Nephron progenitor cell (in vitro differentiated cells): Measurements from ENCODE around the gene MBOAT2.

Experiments
- DNase-seq: peaks from one replicate; pipeline ENCODE4 v3.0.0; 2021
- H3K27ac Mint-ChIP-seq: 2 replicates; pipeline ENCODE4 v1.8.0; 2021; ENCODE audit warnings: mild to moderate bottlenecking, moderate library complexity, mixed read lengths
- H3K27me3 Mint-ChIP-seq: 2 replicates; pipeline ENCODE4 v1.8.0; 2021; ENCODE audit warnings: mild to moderate bottlenecking, low read depth, mixed read lengths; ENCODE audit not compliant: poor library complexity
- H3K36me3 Mint-ChIP-seq: 2 replicates; pipeline ENCODE4 v1.8.0; 2021; ENCODE audit warnings: low read depth, mixed read lengths
- H3K4me1 Mint-ChIP-seq: 2 replicates; pipeline ENCODE4 v1.8.0; 2021; ENCODE audit warnings: mixed read lengths
- H3K4me3 Mint-ChIP-seq: 2 replicates; pipeline ENCODE4 v1.8.0; 2021; ENCODE audit warnings: mild to moderate bottlenecking, moderate library complexity, mixed read lengths
- H3K9me3 Mint-ChIP-seq: 2 replicates; pipeline ENCODE4 v1.8.0; 2021; ENCODE audit warnings: mild to moderate bottlenecking, moderate library complexity, mixed read lengths
- CTCF ChIP-seq: fragments of 200-600 bp; sonication (generic); IDR thresholded peaks from 2 replicates; pipeline ENCODE4 v1.5.0; 2021; ENCODE audit warnings: antibody characterized with exemption

The MBOAT2 gene

GRCh38 chr2:8954990-8955389 is 48.5 kb downstream of the MBOAT2 start:
- TF ChIP-seq CTCF, result no peak
- no peaks in the 10 kb centered on the region for H3K4me1 Mint-ChIP-seq
- peaks cover 57% of the 10 kb centered on the region for H3K9me3 Mint-ChIP-seq
- peaks cover 75% of the 10 kb centered on the region for H3K36me3 Mint-ChIP-seq
- DNase-seq, result no peak
- peaks cover 8% of the 10 kb centered on the region for H3K27me3 Mint-ChIP-seq
- no peak overlapping the region for H3K27ac Mint-ChIP-seq
- no peak overlapping the region for H3K4me3 Mint-ChIP-seq

- no peaks in the 10 kb centered on the region for H3K4me1 Mint-ChIP-seq
- H3K27ac Mint-ChIP-seq, result no peak overlapping the region
- H3K4me3 Mint-ChIP-seq, result no peak overlapping the region
- TF ChIP-seq CTCF, result no peak
- H3K9me3 Mint-ChIP-seq, result peaks cover 72% of the 10 kb centered on the region
- no peak for DNase-seq
- H3K27me3 Mint-ChIP-seq, result peaks cover 11% of the 10 kb centered on the region
- peaks cover 88% of the 10 kb centered on the region for H3K36me3 Mint-ChIP-seq
Measured at GRCh38 chr2:8953525-8953924, 50.0 kb downstream of the MBOAT2 start.

GRCh38 chr2:8939486-8940114 is 63.9 kb downstream of the MBOAT2 start:
- Mint-ChIP-seq H3K4me3 (peak overlapping the region; percentile 43), H3K4me1 (peaks cover 37% of the 10 kb centered on the region), H3K27ac (peak overlapping the region; percentile 88), H3K36me3 (peaks cover 37% of the 10 kb centered on the region), H3K9me3 (no peaks in the 10 kb centered on the region), H3K27me3 (no peaks in the 10 kb centered on the region)
- peak; percentile 43 for DNase-seq
- TF ChIP-seq CTCF, result no peak

GRCh38 chr2:8938384-8938783 is 65.1 kb downstream of the MBOAT2 start:
- TF ChIP-seq CTCF, result no peak
- Mint-ChIP-seq H3K4me3 (no peak overlapping the region), H3K27ac (no peak overlapping the region), H3K4me1 (peaks cover 37% of the 10 kb centered on the region), H3K36me3 (peaks cover 37% of the 10 kb centered on the region), H3K27me3 (no peaks in the 10 kb centered on the region), H3K9me3 (no peaks in the 10 kb centered on the region)
- DNase-seq, result no peak

- DNase-seq, result no peak
- peaks cover 10% of the 10 kb centered on the region for H3K9me3 Mint-ChIP-seq
- TF ChIP-seq CTCF, result no peak
- no peak overlapping the region for H3K27ac Mint-ChIP-seq
- no peaks in the 10 kb centered on the region for H3K27me3 Mint-ChIP-seq
- peaks cover 37% of the 10 kb centered on the region for H3K4me1 Mint-ChIP-seq
- peaks cover 52% of the 10 kb centered on the region for H3K36me3 Mint-ChIP-seq
- H3K4me3 Mint-ChIP-seq, result no peak overlapping the region
Measured at GRCh38 chr2:8935982-8936381, 67.5 kb downstream of the MBOAT2 start.

- Mint-ChIP-seq H3K9me3 (peaks cover 17% of the 10 kb centered on the region), H3K27ac (no peak overlapping the region), H3K4me1 (peaks cover 24% of the 10 kb centered on the region), H3K36me3 (peaks cover 62% of the 10 kb centered on the region), H3K4me3 (no peak overlapping the region), H3K27me3 (no peaks in the 10 kb centered on the region)
- TF ChIP-seq CTCF, result no peak
- no peak for DNase-seq
Measured at GRCh38 chr2:8934338-8934737, 69.1 kb downstream of the MBOAT2 start.
